Brain microvascular endothelial cell (primary cell): Measurements from ENCODE around the gene PCGF5.
A peak's percentile ranks its signal among the peaks of the same experiment; 100 is the strongest.

Source experiments
- DNase-seq: peaks from one replicate; pipeline ENCODE4 v3.0.0-alpha.2; 2020
- H3K27ac ChIP-seq: fragments of 250-450 bp; sonication (Bioruptor Pico); 2 replicates; pipeline ENCODE4 v1.5.1; 2020; ENCODE audit warnings: mild to moderate bottlenecking, moderate library complexity
- H3K27me3 ChIP-seq: fragments of 250-450 bp; sonication (Bioruptor Pico); replicated peaks from 2 replicates; pipeline ENCODE4 v1.5.1; 2020; ENCODE audit warnings: mild to moderate bottlenecking
- H3K36me3 ChIP-seq: fragments of 250-450 bp; sonication (Bioruptor Pico); replicated peaks from 2 replicates; pipeline ENCODE4 v1.5.1; 2020; ENCODE audit warnings: mild to moderate bottlenecking
- H3K4me3 ChIP-seq: 2 replicates; pipeline ENCODE4 v1.5.1; 2011; ENCODE audit warnings: low read depth, mild to moderate bottlenecking, control low read depth, low read length, moderate library complexity
- CTCF ChIP-seq: IDR thresholded peaks from 2 replicates; pipeline ENCODE4 v1.5.1; 2011; ENCODE audit warnings: low read depth, mild to moderate bottlenecking, moderate library complexity, low read length, control low read depth, inconsistent platforms; ENCODE audit errors: missing control alignments
- in situ Hi-C: cut with HindIII; loops from 2 replicates; pipeline ENCODE4 v1.10.0; 2017; ENCODE audit warnings: low sequenced_read_pairs, low pct_ligation_motif_present

Gene PCGF5

GRCh38 chr10:91188889-91189288 lies 31.6 kb upstream of the PCGF5 start:
- in situ Hi-C loops: no loop called here
- TF ChIP-seq CTCF: no peak
- Histone ChIP-seq H3K36me3 (no peaks in the 10 kb centered on the region), H3K27me3 (no peaks in the 10 kb centered on the region), H3K4me3 (no peak overlapping the region), H3K27ac (no peak overlapping the region)
- DNase-seq: no peak

- Histone ChIP-seq H3K4me3 (no peak overlapping the region), H3K27me3 (no peaks in the 10 kb centered on the region), H3K27ac (peak overlapping the region; percentile 49), H3K36me3 (no peaks in the 10 kb centered on the region)
- peak; percentile 36 for DNase-seq
- TF ChIP-seq CTCF: no peak
- in situ Hi-C loops: no loop called here
These were observed 30.0 kb upstream of the PCGF5 start for GRCh38 chr10:91190388-91190870.

- no peak overlapping the region for H3K4me3 ChIP-seq
- H3K36me3 ChIP-seq: no peaks in the 10 kb centered on the region
- TF ChIP-seq CTCF: no peak
- in situ Hi-C loops: no loop called here
- H3K27ac ChIP-seq: peak overlapping the region; percentile 21
- H3K27me3 ChIP-seq: no peaks in the 10 kb centered on the region
- DNase-seq: peak; percentile 44
These were observed 29.4 kb upstream of the PCGF5 start for GRCh38 chr10:91190876-91191583.

GRCh38 chr10:91191584-91191919 lies 28.9 kb upstream of the PCGF5 start:
- Histone ChIP-seq H3K4me3 (no peak overlapping the region), H3K27me3 (no peaks in the 10 kb centered on the region), H3K36me3 (no peaks in the 10 kb centered on the region), H3K27ac (no peak overlapping the region)
- in situ Hi-C loops: no loop called here
- no peak for DNase-seq
- no peak for TF ChIP-seq CTCF

GRCh38 chr10:91194497-91195179 lies 25.8 kb upstream of the PCGF5 start:
- in situ Hi-C loops: no loop called here
- Histone ChIP-seq H3K36me3 (no peaks in the 10 kb centered on the region), H3K27ac (peak overlapping the region; percentile 6), H3K4me3 (no peak overlapping the region), H3K27me3 (no peaks in the 10 kb centered on the region)
- peak; percentile 61 for DNase-seq
- TF ChIP-seq CTCF: no peak
